Measurements from ENCODE around the gene CALN1. TPM values are rescaled to one million over a fixed set of nuclear protein-coding genes. Genes with fewer than 3 reads are reported as not detected.
"Not testable (repeated sequence)": the region's sequence is repeated elsewhere in the genome, so short reads cannot be mapped to it uniquely, and the experiment has no call there.

Gene CALN1
- polyA plus RNA-seq, 1 donor: 1.8 TPM

GRCh38 chr7:71851776-71852498 is 560.2 kb downstream of the CALN1 start:
- no peak for DNase-seq

GRCh38 chr7:71846160-71846559 is 566.0 kb downstream of the CALN1 start:
- DNase-seq: peak; percentile 11

- no peak for DNase-seq
These were observed 568.5 kb downstream of the CALN1 start for GRCh38 chr7:71843676-71844075.

- no peak for DNase-seq
These were observed 569.4 kb downstream of the CALN1 start for GRCh38 chr7:71842786-71843185.

DNA sequence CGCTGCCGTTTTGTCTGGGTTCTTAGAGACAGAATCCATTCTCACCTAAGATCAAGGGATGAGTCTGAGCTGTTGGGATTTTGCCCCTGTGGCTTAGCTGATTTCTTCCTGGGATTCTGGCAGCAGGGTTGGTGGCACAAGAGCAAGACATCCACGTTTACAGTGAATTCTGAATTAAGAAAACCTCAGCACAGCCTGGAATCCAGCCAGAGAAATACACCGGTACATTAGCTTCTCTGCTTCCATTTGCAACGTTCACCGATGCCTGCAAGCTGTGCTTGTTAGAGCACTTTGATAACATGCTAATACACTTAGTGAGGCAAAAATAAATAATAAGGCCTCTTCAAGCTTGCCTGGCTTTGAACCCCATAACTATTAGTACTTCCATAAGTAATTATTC is 569.8 kb downstream of the CALN1 start:
- DNase-seq: no peak

GRCh38 chr7:71835056-71835455 is 577.1 kb downstream of the CALN1 start:
- DNase-seq: no peak

DNA sequence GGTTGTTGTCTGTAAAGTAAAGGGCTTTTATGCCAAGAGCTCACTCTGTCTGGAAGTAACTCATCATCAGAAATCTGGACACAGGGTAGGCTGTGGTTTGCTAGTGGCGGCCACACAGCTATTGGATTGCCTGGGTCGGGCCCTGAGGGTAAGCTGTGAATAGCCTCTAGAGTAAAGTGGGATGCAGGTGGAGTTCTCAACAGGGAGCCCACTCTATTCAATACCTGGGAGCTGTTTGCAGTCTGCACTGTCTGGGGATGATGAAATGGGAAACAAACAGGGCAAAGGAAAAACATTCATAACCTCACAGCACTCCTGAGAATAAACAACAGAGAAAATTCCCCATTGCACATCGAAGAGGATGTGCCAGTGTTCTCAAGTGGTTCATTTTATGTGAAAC is 582.6 kb downstream of the CALN1 start:
- DNase-seq: no peak

DNA sequence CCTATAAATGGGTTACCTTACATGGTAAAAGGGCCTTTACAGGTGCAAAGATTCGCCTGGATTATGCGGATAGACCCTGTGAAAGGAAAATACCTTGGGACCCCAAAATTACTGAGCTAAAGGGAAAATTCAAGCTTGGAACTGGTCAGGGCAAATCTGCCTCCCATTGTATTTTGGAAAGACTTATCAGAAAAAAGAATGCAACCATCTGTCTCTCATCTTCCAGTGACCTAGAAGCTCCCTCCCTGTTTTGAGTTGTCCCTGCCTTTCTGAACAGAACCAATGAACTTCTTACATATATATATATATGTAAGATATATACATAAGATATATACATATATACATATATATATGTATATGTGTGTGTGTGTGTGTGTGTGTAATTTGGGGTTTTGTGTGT is 583.8 kb downstream of the CALN1 start:
- DNase-seq: no peak

DNA sequence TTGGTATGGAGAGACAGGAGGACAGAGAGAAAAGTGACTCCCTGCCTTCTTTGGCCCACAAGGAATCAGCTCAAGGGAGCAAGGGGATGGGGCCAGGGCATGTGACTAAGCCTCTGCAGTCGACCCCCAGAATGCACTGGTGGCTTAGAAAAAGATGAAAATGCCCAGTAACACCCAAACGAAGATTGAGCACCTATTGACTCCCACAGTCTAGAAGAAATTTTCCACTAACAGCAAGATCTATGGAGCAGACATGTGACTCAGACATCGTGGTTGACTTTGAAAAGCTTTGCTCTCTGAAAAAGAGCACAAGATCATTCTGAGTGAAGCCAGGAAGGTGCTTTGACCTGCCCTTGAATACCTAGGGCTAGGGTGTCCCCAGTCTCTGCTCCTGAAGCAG is 586.0 kb downstream of the CALN1 start:
- DNase-seq: no peak

DNA sequence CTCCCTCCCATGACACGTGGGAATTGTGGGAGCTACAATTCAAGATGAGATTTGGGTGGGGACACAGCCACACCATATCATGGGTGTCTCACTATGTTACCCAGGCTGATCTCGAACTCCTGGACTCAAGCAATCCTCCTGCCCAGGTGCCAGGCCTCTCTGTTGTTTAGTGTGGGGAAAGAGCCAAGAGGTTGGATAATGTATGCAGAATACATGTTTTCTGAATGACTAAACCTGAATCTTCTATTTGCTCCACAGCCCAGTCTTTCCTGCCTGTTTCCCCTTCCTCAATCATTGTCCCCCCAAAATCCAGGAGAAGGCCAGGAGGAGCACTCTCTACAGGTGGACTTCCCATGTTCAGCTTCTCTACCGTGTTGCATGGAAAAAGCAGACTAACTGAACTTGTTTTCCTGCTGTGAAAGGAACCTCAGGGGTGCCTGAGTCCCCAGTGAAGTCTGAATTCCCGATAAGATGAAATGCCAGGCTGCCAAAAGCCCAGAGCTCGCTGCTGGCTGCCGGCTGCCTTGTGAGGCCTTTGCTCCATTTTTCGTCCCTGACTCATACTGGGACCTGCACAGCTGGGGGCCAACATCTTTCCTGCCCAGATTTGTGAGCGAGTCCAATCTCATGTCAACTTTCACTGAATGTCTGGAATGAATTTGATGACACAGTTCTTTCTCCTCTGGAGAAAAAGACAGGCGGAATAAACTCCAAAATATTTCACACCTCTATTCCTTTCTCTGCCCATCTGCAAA is 588.0 kb downstream of the CALN1 start:
- no peak for DNase-seq

DNA sequence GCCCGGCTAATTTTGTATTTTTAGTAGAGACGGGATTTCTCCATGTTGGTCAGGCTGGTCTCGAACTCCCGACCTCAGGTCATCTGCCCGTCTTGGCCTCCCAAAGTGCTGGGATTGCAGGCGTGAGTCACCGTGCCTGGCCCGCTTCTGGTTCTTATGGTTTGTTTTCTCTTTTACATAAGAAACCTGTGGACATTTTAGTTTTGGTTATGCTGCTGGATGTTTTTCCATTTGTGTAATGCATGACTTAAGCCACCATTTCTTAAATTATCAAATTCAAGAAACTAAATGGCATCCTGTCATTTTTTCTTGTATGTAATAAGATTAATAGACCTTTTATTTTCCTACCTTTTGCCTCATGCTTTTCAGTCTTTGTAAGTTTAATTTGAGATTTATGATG is 589.7 kb downstream of the CALN1 start:
- not testable (repeated sequence) for DNase-seq

GRCh38 chr7:71817916-71818315 is 594.2 kb downstream of the CALN1 start:
- no peak for DNase-seq

DNA sequence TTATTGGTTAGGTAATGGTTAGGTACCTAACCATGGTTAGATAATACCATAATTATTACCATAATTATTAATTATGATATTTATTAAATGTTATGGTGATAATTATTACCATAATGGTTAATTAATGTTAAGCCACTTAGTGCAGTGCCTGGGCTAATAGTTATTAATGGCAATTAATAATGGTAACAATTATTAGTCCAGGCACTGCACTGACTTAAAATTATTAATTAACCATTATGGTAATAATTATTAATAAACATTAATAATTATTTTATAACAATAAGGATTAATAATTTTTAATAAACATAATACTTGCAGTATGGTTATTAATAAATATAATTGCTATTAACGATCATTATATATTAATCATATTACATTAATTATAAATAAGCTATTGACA is 604.0 kb downstream of the CALN1 start:
- no peak for DNase-seq

DNA sequence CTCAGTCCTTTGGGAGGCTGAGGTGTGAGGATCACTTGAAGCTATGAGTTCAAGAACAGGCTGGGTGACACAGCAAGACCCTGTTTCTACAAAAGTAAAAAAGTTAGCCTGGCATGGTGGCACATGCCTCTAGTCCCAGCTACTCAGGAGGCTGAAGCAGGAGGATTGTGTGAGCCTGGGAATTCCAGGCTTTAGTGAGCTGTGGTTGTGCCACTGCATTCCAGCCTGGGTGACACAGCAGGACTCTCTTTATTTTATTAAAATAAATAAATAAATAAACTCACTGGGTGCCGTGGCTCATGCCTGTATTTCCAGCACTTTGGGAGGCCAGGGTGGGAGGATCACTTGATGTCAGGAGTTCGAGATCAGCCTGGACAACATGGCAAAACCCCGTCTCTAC is 607.9 kb downstream of the CALN1 start:
- DNase-seq: no peak

DNA sequence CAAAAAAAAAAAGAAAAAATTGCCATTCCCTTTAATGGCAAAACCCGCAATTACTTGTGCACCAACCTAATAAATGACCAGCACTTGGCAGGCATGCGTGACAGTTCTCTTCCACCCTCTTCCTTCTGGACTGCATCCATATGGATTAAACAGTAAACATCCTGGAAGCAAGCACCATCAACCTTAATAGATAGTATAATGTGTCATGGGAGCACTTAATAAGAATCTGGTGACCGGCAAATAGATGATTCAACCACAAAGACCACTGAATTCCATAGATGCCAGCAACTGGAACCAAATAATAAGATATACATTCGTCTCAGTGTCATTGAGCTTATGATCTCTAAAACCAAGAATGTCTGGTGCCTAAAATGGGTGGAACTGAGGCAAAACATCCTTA is 610.2 kb downstream of the CALN1 start:
- no peak for DNase-seq

DNA sequence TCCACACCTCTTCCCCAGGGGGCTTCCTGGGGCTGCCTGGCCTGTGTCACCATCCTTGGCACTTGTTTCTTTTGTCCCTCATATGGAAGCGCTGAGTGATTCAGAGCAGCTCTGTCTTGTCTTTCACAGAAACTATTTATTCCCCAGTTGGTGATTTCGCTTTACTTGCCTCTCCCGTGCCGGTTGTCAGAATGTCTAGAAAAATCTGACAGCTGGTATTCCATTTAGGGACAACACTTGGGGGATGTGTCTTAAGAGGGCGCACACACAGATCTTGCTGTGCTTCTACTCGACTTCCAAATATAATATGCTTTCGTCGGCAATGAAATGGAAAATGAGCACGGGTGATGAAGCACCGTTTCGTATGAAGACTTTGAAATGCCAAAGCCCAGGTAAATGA is 611.8 kb downstream of the CALN1 start:
- no peak for DNase-seq

- DNase-seq: no peak
These were observed 616.7 kb downstream of the CALN1 start for GRCh38 chr7:71795410-71795809.

GRCh38 chr7:71793251-71793650 is 618.9 kb downstream of the CALN1 start:
- no peak for DNase-seq

DNA sequence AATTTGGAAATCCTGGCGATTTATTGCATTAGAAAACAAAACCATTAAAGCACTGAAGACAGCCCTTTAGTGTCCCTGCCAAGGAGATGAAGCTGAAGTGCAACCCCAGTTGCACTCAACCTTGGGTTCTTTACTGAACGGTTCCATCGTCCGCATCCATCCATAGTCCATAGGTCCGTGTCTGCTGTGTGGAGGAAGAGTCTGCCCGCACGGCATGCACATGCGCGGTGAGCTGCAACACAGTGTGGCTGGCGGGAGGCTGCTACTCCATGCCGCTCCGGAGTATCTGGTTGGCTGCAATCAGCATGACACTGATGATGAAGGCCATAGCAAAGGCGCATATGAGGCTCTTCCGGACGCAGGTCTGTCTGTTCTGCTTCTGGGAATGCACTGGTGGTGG is 624.6 kb downstream of the CALN1 start:
- DNase-seq: no peak

DNA sequence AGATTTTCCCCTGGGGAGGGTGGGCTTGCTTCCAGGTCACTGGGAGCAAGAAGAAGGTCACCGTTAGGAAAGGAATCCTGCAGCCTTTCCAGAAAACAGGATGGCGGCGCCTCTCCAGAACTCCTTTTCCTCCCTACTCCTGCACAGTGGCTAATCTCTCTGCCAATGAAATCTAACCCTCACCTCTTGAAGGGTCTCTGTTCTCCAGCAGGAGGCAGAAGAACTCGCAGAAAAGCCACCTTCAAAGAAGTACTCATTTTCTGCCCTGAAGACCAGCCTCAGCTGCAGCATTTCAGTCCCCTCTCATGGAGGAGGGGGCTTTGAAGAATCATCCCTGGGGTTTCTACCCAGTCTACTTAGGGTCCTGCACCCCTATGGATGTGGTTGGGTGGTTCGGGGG is 626.9 kb downstream of the CALN1 start:
- DNase-seq: no peak

- DNase-seq: no peak
These were observed 627.4 kb downstream of the CALN1 start for GRCh38 chr7:71784781-71785180.

- no peak for DNase-seq
These were observed 628.0 kb downstream of the CALN1 start for GRCh38 chr7:71784180-71784579.

GRCh38 chr7:71783779-71784178 is 628.4 kb downstream of the CALN1 start:
- DNase-seq: no peak

- no peak for DNase-seq
These were observed 630.1 kb downstream of the CALN1 start for GRCh38 chr7:71782051-71782450.

Measured in hindlimb muscle (tissue), 1 donor.